Fibroblast of upper back skin (primary cell): ENCODE measurements around the gene PARD3.
"Not testable (repeated sequence)": the region's sequence is repeated elsewhere in the genome, so short reads cannot be mapped to it uniquely, and the experiment has no call there.

Experiments used
- DNase-seq: peaks from one replicate; pipeline ENCODE4 v3.0.0-alpha.2; 2013

The PARD3 gene

GRCh38 chr10:34444223-34445183 lies 370.6 kb downstream of the PARD3 start:
- no peak for DNase-seq

- not testable (repeated sequence) for DNase-seq
Observed at GRCh38 chr10:34439386-34439785, 375.7 kb downstream of the PARD3 start.

GRCh38 chr10:34438741-34439140 lies 376.4 kb downstream of the PARD3 start:
- no peak for DNase-seq

- DNase-seq, result no peak
Observed at GRCh38 chr10:34437906-34438305, 377.2 kb downstream of the PARD3 start.

GRCh38 chr10:34434119-34434594 lies 380.9 kb downstream of the PARD3 start:
- DNase-seq, result peak; percentile 83

- peak; percentile 93 for DNase-seq
Observed at GRCh38 chr10:34433241-34434076, 381.6 kb downstream of the PARD3 start.

GRCh38 chr10:34432589-34432988 lies 382.5 kb downstream of the PARD3 start:
- no peak for DNase-seq

- no peak for DNase-seq
Observed at GRCh38 chr10:34430685-34431084, 384.4 kb downstream of the PARD3 start.

GRCh38 chr10:34428501-34428900 lies 386.6 kb downstream of the PARD3 start:
- DNase-seq, result no peak

- DNase-seq, result no peak
Observed at GRCh38 chr10:34427911-34428216, 387.2 kb downstream of the PARD3 start.

- DNase-seq, result not testable (repeated sequence)
Observed at GRCh38 chr10:34427158-34427910, 387.8 kb downstream of the PARD3 start.

GRCh38 chr10:34426538-34427157 lies 388.4 kb downstream of the PARD3 start:
- DNase-seq, result not testable (repeated sequence)

- DNase-seq, result no peak
Observed at GRCh38 chr10:34426041-34426440, 389.1 kb downstream of the PARD3 start.

- no peak for DNase-seq
Observed at GRCh38 chr10:34423673-34424625, 391.1 kb downstream of the PARD3 start.

- no peak for DNase-seq
Observed at GRCh38 chr10:34420795-34421194, 394.3 kb downstream of the PARD3 start.

- DNase-seq, result no peak
Observed at GRCh38 chr10:34420273-34420672, 394.8 kb downstream of the PARD3 start.

- no peak for DNase-seq
Observed at GRCh38 chr10:34415039-34415438, 400.1 kb downstream of the PARD3 start.

GRCh38 chr10:34413756-34414587 lies 401.1 kb downstream of the PARD3 start:
- no peak for DNase-seq

GRCh38 chr10:34413214-34413613 lies 401.9 kb downstream of the PARD3 start:
- DNase-seq, result no peak

GRCh38 chr10:34408956-34409355 lies 406.1 kb downstream of the PARD3 start:
- DNase-seq, result peak; percentile 16
